Keratinocyte (primary cell): ENCODE measurements around the gene TIMM10B.

Experiments
- CTCF ChIP-seq, 3 experiments: IDR thresholded peaks in 1 of 3; conservative IDR thresholded peaks in 1 of 3; optimal IDR thresholded peaks in 1 of 3; 2 replicates in 2 of 3; 3 replicates in 1 of 3; pipeline versions ENCODE3 to v1.5.1; 2011; ENCODE audit warnings: low read length in 3 of 3, mild to moderate bottlenecking in 3 of 3, moderate library complexity in 2 of 3, control low read depth in 1 of 3, inconsistent platforms in 1 of 3; ENCODE audit not compliant: insufficient read depth in 2 of 3; ENCODE audit errors: extremely low read depth in 1 of 3
- EZH2 ChIP-seq: IDR thresholded peaks from one replicate; pipeline ENCODE4 v1.6.1; 2012; ENCODE audit warnings: inconsistent platforms, mild to moderate bottlenecking, low read length, moderate library complexity

- TF ChIP-seq CTCF (optimal IDR thresholded peaks at IDR 0.05 in 1 of 3, IDR thresholded peaks at IDR 0.05 in 1 of 3, conservative IDR thresholded peaks at IDR 0.05 in 1 of 3; ENCODE audit: extremely low read depth in 1 of 3, insufficient read depth in 2 of 3, low read length in 3 of 3) (no peak), EZH2 (no peak)
Measured at GRCh38 chr11:6497069-6497839, 16.0 kb downstream of the TIMM10B start, which contains the start of gene DNHD1.
